HG02943 (cell line): ENCODE results near the gene GUCA2B.

ENCODE experiments used
- ATAC-seq: cut with Tn5 transposase; IDR thresholded peaks from one replicate; pipeline ENCODE4 v1.9.1; 2021; ENCODE audit warnings: mild to moderate bottlenecking, low read depth, moderate library complexity; ENCODE audit not compliant: unreplicated experiment

The GUCA2B gene

GRCh38 chr1:42183957-42184268 is 30.7 kb downstream of the GUCA2B start:
- no peak for ATAC-seq

- ATAC-seq = no peak
Observed at GRCh38 chr1:42184616-42185015, 31.4 kb downstream of the GUCA2B start.

DNA sequence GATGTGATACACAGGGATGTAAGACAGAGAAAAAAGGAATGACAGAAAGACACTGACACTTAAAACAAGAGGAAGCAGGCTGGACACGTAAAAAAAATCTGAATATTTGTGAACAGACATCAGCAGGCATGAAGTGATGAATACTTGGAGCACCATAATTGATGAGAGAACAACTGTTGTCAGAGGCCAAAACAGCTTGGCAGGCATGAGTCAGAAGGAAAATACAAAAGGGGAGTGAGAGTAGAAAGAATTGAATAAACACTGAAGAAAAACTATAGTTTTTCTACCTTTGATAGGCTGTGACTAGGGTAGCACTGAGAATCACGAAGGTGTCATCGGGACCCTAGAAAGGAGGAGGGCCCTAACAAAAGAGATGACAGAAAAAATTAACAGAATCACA is 32.9 kb downstream of the GUCA2B start:
- ATAC-seq = no peak

DNA sequence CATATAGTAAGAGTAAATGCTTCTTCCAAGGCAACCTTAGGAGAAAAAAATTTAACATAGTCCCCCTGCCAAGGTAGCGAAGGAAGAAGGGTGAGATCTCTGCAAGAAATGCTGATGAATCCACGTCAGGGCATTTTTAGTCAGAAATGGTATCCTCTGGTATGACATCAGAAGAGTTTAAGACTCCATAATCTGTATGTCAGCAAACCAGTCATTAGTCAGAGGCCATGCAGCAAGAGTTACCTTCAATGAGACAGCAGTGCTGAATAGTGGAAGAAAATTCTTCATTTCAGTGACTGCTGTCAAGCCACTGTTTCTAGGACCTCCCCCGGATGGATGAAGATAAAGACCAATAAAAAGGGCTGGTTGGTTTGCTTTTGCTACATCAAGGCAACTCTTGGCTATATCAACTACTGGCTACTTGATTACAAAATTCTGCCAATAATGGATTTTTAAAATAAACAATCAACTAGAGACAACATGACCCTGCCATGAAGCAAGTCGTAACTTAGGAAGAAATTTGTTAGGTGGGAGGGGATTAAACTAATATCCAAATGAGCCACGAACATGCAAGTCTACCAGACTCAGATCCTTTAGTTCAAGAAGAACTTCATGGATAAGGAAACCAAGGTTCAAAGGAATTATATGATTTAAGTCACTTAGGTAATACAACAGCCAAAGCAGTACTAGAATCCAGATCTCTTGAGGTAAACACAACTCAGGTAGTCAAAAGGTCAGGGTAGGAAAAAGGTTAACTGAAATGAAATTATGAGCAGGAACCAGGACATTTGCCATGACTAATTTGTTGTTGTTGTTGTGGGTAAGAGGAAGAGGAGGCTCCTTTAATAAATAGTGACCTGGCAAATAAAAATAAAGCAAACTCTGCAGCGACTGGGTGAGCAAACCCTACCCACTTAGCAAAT is 37.0 kb downstream of the GUCA2B start:
- ATAC-seq = no peak

DNA sequence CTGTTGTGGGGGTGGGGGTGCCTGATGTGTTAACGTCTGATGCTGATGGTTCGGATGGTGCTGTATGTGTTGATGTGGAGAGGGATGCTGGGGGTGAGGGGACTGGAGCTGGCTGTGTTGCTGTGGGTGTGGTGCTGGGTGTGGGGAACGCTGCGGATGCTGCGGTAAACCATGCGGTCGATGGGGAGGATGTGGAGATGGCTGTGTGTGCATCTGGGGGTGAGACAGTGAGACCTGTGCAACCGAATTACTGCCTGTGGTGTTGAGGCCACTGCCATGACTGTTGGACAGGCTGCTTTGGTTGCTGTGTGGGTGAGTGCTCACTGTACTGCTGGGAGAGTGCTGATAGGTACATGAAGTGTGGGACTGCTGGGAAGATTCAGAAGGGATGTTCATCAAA is 38.1 kb downstream of the GUCA2B start:
- no peak for ATAC-seq

DNA sequence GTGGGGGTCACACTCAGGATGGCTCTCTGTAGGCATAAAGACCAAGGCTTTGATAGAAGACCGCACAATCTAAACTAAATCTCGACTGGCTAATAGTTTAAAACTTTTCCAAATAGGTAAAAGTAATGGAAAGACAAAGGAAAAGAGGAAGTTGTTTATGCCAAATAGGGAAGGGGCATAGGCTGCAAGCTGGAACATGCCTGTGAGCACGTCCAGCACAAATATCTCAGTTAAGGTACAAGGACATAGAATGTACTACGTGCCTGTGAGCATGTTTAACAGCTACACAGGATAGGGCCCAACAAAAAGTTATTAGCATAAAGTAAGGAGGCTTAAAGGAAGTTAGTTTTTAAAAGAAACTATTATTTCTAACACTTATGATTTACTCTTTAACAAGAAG is 38.9 kb downstream of the GUCA2B start:
- no peak for ATAC-seq

- ATAC-seq = no peak
Observed at GRCh38 chr1:42195841-42196240, 42.6 kb downstream of the GUCA2B start.

DNA sequence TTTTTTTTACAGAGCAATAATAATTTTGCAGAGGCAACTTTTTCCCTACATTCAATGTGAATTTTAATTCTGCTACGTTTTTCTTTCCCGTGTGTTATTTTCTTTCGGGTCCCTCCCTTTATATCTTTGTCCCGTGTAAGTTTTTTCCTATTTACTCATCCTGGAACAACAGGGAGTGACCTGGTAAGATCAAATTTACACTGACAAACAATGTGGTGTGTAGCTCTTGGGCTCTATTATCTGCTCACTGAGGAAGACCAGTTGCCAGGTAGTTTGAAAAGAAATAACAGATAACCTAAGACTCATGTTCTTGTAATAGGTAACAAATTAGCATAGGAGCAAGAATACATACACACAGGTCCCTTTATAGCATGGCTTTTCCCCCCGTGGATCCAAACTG is 45.0 kb downstream of the GUCA2B start:
- ATAC-seq = no peak

DNA sequence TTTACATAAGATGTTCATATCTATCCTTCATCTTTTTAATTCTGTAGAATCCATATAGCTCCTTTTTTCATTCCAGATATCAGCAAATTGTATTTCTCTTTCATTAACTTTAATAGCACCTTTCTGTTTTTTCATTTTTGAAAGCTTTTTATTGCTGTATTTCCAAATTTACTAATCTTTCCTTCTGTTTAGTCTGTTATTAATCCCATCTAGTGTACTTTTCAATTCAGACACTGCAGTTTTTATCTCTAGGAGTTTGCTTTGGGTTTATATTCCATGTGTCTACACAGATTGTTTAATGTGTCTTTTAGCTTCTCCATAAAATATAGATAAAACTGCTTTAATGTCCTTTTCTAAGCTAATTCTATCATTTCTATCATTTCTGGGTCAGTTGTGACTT is 48.8 kb downstream of the GUCA2B start:
- ATAC-seq = no peak
